ENCODE measurements around the gene MAN2A1.

Gene MAN2A1

DNA sequence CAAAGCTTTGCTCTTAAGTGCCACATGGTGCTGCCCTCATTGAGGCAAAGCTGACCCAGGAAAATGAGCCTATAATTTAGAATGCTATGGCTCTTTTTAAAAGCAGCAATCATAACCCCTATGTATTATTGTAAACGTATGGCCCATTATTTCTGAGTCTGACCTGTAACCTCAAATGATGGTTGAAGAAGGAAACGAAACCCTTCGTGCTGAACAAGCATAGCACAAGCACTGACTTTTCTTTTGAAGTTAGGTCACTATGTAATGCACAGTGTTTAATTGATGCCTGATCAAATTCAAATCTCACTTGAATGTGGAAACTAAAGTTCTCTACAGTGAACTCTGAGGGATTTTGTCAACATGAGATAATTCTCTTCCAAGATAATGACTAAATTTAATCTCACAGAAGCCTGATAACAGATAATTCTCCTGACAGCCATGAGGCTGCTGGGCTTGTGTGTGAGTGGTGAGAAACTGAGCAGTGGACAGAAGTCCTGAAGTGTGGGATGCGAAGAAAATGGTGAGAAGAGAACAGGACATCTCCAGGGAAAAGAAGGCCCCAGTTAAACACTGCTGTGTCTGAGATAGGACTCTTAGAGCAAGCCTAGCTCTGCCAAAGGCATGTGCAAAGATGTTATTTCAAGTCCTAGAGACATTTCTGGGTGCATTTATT lies 226.9 kb downstream of the MAN2A1 start:
- DNase-seq, result no peak
